NCI-H446 (cell line): ENCODE data around the gene HAT1.

Source experiments
- DNase-seq, 2 experiments: peaks; one replicate each; lab custom pipeline; 2025; lab: John Stamatoyannopoulos, UW

Gene HAT1

DNA sequence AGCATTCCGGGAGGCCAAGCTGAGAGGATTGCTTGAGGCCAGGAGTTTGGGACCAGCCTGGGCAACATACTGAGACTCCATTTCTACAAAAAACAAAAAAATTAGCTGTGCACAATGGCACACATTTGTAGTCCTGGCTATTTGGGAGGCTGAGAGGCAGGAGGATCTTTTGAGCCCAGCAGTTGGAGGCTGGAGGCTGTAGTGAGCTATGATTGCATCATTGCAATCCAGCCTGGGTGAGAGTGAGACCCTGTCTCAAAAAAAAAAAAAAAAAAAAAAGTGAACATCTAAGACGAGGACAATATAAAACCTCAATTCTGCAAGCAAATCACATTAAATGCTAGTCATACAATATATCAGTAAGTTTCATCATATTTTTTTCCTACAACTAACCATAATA lies 2.8 kb upstream of the HAT1 start:
- no peak for DNase-seq

DNA sequence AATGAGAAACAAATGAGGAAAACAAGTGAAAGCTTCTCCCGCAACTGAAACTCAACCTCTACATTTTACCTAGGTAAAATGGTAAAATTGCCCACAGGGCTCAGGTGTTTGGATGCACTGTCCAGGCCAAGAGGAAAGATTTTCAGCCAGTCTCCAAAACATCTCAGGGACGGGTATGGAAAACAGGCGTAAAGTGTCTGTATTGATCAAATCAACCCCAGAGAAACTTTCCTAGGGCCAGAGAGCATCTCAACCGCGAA lies 361 bp upstream of the HAT1 start:
- DNase-seq = no peak

DNA sequence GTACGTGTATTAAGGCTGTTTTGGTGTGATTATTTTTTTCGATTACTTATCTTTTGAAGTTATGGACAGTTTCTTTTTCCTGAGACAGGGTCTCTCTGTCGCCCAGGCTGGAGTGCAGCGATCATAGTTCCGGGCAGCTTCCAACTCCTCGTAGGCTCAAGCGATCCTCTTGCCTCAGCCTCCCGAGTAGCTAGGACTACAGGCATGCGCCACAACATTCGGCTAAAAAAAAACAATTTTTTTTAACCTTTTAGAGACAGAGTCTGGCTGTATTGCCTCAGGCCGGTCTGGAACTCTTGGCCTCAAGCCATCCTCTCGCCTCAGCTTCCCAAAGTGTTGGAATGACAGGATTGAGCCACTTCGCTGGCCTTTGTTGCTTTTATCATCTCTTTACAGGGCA lies 945 bp downstream of the HAT1 start:
- peak; percentile 4 to 20 for DNase-seq

- DNase-seq = no peak
Measured at GRCh38 chr2:171924170-171924942, 2.1 kb downstream of the HAT1 start.

DNA sequence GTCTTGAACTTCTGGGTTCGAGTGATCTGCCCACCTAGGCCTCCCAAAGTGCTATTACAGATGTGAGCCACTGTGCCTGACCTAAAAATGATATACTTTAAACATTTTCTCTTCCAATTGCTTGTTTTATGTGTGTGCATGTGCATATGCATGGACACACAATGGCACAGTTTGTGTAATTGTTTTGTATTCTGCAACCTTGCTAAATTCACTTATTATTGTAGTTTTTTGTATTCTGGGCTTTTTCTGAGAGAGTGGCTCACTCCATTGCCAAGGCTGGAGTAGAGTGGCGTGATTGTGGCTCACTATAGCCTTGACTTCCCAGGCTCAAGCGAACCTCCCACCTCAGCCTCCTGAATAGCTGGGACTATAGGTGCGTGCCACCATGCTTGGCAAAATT lies 8.1 kb downstream of the HAT1 start:
- no peak for DNase-seq

GRCh38 chr2:171939058-171939742 lies 16.9 kb downstream of the HAT1 start:
- DNase-seq = no peak

DNA sequence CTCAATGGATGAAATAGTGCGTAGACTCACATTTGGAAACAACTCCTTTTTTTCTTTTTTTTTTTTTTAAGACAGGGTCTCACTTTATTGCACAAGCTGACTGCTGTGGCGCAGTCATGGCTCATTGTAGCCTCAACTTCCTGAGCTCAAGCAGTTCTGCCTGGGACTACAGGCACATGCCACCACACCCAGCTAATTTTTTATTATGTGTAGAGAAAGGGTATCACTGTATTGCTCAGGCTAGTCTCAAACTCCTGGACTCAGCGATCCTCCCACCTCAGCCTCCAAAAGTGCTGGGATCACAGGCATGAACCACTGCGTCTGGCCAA lies 17.4 kb downstream of the HAT1 start:
- DNase-seq = no peak

DNA sequence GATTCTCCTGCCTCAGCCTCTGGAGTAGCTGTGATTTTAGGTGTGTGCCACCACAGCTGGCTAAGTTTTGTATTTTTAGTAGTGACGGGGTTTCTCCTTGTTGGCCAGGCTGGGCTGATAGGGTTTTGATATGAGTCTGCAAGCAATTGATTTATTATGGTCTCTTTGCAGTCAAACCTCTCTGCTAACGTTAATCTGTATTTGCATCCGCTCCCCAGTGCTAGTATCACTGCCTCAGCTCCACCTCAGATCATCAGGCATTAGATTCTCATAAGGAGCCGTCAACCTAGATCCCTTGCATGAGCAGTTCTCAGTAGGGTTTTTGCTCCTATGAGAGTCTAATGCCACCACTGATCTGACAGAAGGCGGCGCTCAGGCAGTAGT lies 19.0 kb downstream of the HAT1 start:
- DNase-seq = no peak

DNA sequence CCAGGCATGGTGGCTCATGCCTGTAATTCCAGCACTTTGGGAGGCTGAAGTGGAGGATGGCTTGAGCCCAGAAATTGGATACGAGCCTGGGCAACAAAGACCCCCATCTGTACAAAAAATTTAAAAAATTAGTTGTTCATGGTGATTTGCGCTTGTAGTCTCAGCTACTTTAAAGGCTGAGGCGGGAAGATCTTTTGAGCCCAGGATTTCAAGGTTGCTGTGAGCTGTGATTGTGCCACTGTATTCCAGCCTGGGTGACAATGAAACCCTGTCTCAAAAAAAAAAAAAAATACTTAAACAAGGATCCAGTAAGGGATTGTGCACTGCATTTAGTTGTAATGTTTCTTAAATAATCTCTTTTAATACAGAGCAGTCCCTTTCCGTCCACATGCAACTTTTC lies 21.6 kb downstream of the HAT1 start:
- no peak for DNase-seq

- no peak for DNase-seq
Measured at GRCh38 chr2:171952276-171952675, 30.0 kb downstream of the HAT1 start.

GRCh38 chr2:171952748-171953147 lies 30.5 kb downstream of the HAT1 start:
- DNase-seq = no peak

GRCh38 chr2:171956135-171956825 lies 34.0 kb downstream of the HAT1 start:
- no peak for DNase-seq

DNA sequence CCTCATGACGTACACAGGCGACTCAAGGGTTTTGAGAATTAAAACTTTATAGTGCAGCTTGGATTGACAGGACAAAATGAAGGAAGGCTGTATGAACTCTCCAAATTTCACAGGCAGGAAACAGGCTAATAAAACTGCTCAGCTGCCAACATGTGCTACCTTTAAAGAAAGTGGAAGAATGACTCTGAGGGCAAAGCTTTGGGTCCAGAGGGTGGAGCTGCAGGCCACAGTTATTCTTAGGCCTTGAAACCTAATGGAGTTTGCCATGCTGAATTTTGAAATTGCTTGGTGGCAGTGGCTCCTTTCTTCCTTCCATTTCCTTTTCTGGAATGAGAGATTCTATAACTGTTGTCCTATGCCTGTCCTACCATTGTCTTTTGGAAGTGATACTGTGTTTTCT lies 34.8 kb downstream of the HAT1 start:
- DNase-seq = no peak

DNA sequence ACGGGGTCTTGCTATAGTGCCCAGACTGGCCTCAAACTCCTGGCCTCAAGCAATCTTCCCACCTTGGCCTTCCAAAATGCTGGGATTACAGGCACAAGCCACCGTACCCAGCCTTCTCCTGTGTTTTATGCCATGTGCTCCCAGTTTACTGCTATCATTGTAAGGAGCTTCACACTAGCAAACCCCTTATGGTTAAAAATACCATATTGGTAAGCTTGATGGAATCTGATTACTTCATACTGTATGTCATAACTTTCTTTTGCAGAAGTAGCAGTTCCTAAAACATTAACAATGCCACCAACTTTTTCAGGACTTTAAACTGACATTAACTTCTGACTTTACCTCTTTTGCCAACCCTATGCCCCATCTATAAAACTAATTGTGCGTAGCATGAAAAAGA lies 36.2 kb downstream of the HAT1 start:
- no peak for DNase-seq

DNA sequence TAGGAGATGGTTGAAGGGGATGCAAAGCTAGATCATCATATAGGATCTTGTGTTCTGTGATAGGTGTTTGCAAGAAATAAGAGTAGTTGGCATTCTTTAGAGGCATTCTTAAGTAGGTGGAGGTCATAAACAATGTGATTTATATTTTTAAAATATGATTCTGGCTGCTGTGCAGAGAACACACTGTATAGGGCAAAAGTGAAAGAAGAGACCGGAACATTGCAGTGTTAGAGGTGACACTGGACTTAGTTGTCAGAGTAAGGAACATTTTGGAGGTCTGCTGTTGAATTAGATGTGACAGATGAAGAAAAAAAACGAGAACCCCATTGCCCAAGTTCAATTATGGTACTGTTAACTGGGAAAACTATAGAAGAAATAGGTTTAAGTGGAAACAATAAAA lies 37.7 kb downstream of the HAT1 start:
- no peak for DNase-seq

GRCh38 chr2:171960570-171960969 lies 38.3 kb downstream of the HAT1 start:
- no peak for DNase-seq

DNA sequence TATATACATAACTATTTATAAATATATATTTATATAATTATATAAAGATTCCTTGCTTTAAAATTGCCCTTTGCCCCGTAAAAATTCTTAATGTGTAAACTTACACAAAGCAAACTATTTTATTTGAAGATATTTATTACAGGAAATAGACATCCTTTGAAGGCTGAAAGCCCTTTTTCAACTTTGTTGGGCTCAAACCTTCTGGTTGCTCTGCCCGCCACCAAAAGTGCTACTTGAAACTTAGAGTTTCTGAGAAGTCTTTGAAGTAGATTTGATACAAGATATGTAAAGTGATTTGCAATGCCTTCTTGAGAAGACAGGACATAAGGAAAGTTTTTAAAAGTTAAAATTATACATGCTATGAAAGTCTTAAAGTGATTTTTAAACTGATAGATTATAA lies 40.9 kb downstream of the HAT1 start:
- no peak for DNase-seq

DNA sequence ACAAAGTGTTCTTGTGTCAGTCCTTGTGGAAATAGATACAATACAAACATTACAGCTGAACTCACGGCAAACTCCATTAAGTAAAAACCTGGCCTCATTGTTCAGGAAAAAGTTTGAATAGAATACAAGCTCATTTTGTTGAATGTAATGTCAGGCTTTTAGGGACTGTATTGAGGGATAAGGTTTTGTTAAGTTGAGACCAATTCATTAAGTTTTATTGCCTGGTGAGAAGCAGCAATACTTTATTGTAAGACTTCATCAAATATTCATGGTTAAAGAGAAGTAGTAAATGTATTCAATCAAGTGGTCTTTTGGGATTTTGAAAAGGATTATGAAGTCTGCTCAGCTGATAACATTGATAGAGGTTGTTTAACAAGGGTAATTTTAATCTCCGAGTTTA lies 42.0 kb downstream of the HAT1 start:
- DNase-seq = no peak

DNA sequence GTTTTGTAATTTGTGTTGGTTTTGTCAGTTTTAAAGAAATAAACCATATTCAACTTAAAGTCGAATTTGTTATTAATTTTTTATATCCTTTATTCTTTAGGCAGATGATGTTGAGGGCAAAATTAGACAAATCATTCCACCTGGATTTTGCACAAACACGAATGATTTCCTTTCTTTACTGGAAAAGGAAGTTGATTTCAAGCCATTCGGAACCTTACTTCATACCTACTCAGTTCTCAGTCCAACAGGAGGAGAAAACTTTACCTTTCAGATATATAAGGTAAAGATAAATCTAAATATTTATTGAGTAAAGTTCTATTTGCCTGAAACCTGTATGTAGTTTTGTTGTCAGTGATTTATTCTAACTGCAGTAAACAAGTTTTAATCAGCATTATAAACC lies 43.0 kb downstream of the HAT1 start:
- no peak for DNase-seq

- DNase-seq = no peak
Measured at GRCh38 chr2:171965661-171966060, 43.4 kb downstream of the HAT1 start.

DNA sequence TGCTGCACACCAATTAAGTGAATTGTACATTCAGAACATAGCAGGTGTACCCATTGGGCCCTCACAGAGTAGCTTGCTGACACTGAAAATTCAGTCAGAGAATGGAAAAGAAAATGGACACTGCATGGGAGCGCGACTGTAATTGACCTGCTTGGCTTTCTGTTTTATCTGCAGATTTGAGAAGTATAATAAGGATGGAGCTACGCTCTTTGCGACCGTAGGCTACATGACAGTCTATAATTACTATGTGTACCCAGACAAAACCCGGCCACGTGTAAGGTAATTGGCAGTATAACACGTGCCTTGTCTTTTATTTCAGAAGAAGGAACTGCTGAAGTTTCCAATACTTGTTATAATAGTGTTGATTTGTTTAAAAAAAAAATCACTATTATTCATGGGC lies 44.0 kb downstream of the HAT1 start:
- DNase-seq = no peak

- DNase-seq = no peak
Measured at GRCh38 chr2:171966688-171967087, 44.4 kb downstream of the HAT1 start.

DNA sequence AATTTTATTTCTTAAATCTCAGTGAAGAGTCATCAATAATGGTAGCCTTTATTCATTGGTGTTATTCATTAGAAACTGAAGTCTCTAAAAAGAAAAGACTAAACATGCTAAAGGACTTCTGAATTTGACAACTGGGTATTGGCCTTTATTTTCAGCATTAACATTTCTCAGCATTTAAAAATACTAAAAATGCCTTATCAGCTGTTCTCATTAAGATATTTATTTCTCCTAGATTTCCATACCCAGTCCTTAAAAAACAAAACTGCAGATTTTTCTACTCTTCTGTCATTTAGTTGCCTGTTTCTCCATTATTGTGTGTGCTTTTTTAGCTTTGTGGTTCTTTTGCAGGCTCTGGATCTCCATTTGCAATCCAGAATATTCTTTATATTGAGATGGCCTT lies 46.2 kb downstream of the HAT1 start:
- DNase-seq = no peak
